ENCODE measurements around the gene FGFBP2. TPM values are rescaled to one million over a fixed set of nuclear protein-coding genes. Genes with fewer than 3 reads are reported as not detected.

Gene FGFBP2
- not detected in 2 replicates for total RNA-seq (2014; rRNA removed; shearing (Covaris generic))

GRCh38 chr4:15963001-15963451 lies at the start of gene FGFBP2:
Gene FGFBP2 (minus strand): TSS chr4:15963175. CDS start chr4:15963129, 46 bp downstream.
- peak; percentile 29 for DNase-seq (ENCODE audit: low spot score)

- DNase-seq (ENCODE audit: low spot score) = no peak
Measured at GRCh38 chr4:16011173-16011572, 48.2 kb upstream of the FGFBP2 start.

GRCh38 chr4:16009153-16009552 lies 46.2 kb upstream of the FGFBP2 start:
- DNase-seq (ENCODE audit: low spot score) = no peak

- DNase-seq (ENCODE audit: low spot score) = no peak
Measured at GRCh38 chr4:16007471-16008095, 44.6 kb upstream of the FGFBP2 start.

GRCh38 chr4:16006771-16007446 lies 43.9 kb upstream of the FGFBP2 start:
- no peak for DNase-seq (ENCODE audit: low spot score)

GRCh38 chr4:16005676-16006075 lies 42.7 kb upstream of the FGFBP2 start:
- DNase-seq (ENCODE audit: low spot score) = no peak

GRCh38 chr4:16001484-16001858 lies 38.5 kb upstream of the FGFBP2 start:
- peak; percentile 82 for DNase-seq (ENCODE audit: low spot score)

- no peak for DNase-seq (ENCODE audit: low spot score)
Measured at GRCh38 chr4:16000708-16001483, 37.9 kb upstream of the FGFBP2 start.

GRCh38 chr4:15996773-15997172 lies 33.8 kb upstream of the FGFBP2 start:
- no peak for DNase-seq (ENCODE audit: low spot score)

GRCh38 chr4:15995826-15996225 lies 32.9 kb upstream of the FGFBP2 start:
- DNase-seq (ENCODE audit: low spot score) = no peak

- DNase-seq (ENCODE audit: low spot score) = no peak
Measured at GRCh38 chr4:15992167-15992485, 29.2 kb upstream of the FGFBP2 start.

- no peak for DNase-seq (ENCODE audit: low spot score)
Measured at GRCh38 chr4:15990570-15991285, 27.8 kb upstream of the FGFBP2 start.

GRCh38 chr4:15989424-15989823 lies 26.4 kb upstream of the FGFBP2 start:
- no peak for DNase-seq (ENCODE audit: low spot score)

- no peak for DNase-seq (ENCODE audit: low spot score)
Measured at GRCh38 chr4:15988222-15988621, 25.2 kb upstream of the FGFBP2 start.

GRCh38 chr4:15986907-15987306 lies 23.9 kb upstream of the FGFBP2 start:
- DNase-seq (ENCODE audit: low spot score) = no peak

- no peak for DNase-seq (ENCODE audit: low spot score)
Measured at GRCh38 chr4:15983610-15984009, 20.6 kb upstream of the FGFBP2 start.

GRCh38 chr4:15982842-15983524 lies 20.0 kb upstream of the FGFBP2 start:
- peak; percentile 28 for DNase-seq (ENCODE audit: low spot score)

- DNase-seq (ENCODE audit: low spot score) = no peak
Measured at GRCh38 chr4:15976456-15977447, 13.8 kb upstream of the FGFBP2 start.

GRCh38 chr4:15971068-15971801 lies 8.3 kb upstream of the FGFBP2 start:
- no peak for DNase-seq (ENCODE audit: low spot score)
